Activated CD8-positive, alpha-beta memory T cell treated with anti-CD3 and anti-CD28 coated beads, Interleukin-2, amount 50 U/mL, for 1 hour (primary cell): ENCODE results near the gene NSMCE3.
"Not testable (repeated sequence)": the region's sequence is repeated elsewhere in the genome, so short reads cannot be mapped to it uniquely, and the experiment has no call there.

Source experiments
- DNase-seq: peaks from one replicate; pipeline ENCODE4 v3.0.0-alpha.2; 2020; ENCODE audit errors: extremely low read depth

The NSMCE3 gene

DNA sequence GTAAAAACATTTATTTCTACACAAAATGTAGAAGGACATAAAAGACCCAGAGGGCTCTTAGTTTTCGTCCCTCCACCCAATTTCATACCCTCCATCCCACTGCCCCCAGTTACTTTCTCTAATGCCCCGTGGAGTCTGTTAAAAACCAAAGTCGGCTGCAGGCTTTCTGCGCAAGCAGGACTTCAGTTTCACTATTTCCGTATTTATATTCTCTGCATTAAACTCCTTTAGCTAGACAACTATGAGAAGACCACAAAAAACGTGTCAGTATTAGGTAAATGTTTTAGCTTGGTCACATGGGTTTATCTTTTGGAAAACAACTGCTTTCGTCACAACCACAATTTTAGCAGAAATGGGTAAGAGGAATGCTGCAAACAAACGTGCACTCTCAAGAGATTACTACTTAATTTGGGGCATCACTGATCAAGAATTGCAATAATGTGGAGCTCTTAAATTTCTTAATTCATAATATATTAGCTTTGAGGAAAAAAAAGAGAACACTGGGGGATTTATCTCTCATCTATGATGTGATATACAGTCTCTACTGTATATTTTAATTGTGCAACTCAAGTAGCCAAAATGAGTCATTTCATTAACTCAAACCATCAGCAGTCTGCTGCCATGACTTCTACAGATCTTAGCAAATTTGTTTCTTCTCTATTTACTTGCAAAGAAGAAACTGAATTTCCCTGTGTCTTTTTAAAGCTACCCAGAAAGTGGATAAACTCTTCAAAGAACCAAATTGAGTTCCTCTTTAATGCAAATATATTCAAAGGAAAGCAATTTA, 740 bp upstream of the NSMCE3 start:
- no peak for DNase-seq

DNA sequence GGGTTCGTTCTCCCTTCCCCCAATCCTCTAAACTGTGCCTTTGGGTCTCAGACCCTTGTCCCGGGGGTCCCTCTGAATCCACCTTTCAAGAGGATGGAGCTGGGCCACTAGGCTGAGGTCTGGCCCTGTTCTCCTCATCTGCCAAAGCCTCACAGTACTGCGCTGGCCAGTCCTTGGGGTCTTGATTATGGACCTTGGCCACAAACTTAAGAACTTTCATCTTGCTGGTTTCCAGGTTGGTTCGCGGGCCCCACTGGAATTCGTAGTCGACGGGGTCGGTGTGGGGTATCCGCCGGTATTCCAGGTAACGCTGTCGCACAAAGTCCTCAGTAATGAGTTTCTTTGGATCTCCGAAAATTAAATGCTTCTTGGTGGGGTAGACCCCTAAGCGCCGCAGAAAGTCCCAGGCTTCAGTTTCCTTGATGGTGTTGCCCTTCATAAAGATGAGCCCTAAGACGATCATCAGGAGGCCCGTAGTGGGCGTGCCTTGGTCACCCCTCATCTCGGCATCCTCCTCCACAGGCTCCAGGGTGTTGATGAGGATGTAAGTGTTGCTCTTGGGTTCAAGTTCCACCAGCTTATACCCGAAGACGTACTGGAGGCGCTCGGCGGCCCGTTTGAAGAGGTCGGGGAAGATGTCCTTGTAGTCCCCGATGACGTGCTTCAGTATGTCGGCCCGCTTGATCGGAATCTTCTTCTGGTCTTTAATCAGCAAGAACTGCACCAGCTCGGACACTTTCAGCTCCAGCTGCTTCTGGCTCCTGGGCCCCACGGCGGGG, 727 bp downstream of the NSMCE3 start:
- peak; percentile 31 for DNase-seq

GRCh38 chr15:29266052-29266582, 3.5 kb downstream of the NSMCE3 start:
- no peak for DNase-seq

GRCh38 chr15:29263289-29263688, 6.3 kb downstream of the NSMCE3 start:
- DNase-seq = no peak

- DNase-seq = no peak
Measured at GRCh38 chr15:29262738-29263137, 6.9 kb downstream of the NSMCE3 start.

DNA sequence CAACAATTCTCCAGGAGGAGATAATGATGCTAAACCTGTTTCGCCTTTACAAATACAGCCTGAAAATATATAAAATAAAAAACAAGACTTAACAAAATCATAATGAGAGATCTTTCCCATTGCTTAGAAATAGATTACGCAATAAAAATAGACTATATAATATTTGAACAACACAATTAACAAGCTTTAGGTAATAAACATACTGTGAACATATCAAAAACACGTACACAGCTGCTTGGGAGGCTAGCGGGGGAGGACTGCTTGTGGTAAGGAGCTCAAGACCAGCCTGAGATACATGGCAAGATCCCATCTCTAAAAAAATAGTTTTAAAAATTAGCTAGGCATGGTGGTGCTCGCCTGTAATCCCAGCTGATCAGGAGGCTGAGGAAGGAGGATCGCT, 8.7 kb downstream of the NSMCE3 start:
- no peak for DNase-seq

GRCh38 chr15:29259233-29259632, 10.4 kb downstream of the NSMCE3 start:
- no peak for DNase-seq

- DNase-seq = no peak
Measured at GRCh38 chr15:29252234-29252633, 17.4 kb downstream of the NSMCE3 start.

DNA sequence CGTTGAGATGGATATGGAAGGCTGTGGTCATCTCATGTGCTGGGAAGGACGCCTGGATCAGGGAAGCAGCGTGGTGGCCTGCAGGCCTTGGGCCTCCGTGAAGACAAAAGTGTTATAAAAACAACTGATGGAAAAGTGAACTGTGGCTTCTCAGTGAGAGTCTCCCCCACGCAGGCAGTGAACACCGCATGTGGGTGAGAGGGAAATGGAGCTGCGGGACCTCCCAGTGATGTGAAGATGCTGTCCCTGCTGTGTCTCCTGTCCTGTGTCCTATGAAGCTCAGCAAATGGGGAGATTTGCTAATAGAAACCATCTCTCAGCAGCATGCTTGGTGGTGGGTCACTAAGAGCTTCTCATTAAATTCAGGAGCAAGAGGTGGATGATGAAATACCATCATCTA, 25.1 kb downstream of the NSMCE3 start:
- no peak for DNase-seq

GRCh38 chr15:29244123-29244522, 25.5 kb downstream of the NSMCE3 start:
- DNase-seq = no peak

DNA sequence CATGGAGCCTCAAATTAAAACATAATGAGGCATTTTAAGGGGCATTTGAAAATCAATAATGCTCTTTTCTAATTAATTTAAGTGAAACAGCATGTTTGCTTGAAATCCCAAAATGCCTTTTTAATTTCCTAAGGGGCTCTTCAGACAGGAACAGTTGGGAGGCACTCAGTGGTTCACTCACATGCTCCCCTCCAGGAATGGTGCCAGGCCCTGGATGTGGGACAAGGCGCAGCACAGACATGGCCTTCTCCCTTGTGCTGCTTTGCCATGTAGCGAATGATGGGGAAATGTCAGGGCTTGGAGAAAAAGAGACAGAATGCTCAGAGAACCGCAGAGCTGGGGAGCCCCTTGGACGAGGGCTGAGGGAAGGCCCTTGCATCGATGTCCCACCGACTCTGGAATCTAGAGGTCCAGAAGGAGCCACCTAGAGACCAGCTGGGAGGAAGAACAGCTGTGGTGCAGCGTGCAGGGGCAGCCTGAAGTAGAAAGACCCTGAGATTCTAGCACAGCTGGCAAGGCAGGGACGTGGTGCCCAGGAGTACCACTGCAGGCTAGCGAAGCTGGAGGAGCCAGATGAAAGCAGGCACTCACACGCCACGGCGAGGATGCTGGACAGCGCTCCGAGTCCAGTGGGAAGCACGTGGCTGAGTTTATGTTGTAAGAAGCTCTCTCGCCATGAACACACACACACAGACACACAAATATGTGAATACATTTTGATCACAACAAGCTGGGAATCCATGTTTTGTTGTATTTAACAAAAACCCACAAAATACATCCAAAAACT, 27.0 kb downstream of the NSMCE3 start:
- no peak for DNase-seq

DNA sequence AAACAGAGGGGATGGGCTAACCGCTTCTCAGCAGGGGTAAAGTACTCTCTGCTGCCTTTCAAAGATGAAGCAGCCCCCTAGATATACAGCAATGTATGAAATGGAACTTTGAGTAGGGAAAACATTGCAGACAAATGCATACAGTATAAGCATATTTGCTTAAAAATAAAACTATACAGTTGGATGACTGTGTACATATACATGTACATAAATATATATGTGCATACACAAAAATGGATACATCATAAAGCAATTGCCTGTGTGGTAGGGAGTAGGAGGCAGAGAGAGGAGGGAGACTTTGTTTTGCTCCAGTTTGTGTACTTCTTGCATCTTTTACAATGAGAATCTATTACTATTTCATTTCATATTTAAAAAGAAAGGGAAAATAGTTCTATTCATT, 28.4 kb downstream of the NSMCE3 start:
- DNase-seq = no peak

- no peak for DNase-seq
Measured at GRCh38 chr15:29239395-29239794, 30.2 kb downstream of the NSMCE3 start.

DNA sequence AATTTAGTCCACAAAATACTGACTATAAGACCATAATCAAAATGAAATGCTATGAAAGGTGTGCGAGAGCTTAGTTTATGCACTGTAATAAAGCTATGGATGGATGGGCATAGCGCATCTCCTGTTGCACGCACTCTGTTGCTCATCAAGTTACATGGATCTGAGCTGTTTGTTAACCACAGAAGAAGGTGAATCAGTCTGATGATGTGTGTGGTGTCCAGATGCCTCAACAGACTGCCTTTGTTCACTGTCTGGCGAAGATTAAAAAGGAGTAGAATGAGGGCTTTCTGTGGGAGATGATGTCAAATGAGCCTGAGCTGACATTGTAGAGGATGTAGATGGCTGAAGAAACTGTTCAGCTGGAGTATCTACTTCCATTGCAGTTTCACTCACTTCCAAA, 36.1 kb downstream of the NSMCE3 start:
- DNase-seq = no peak

- DNase-seq = no peak
Measured at GRCh38 chr15:29226436-29227208, 43.0 kb downstream of the NSMCE3 start.

- no peak for DNase-seq
Measured at GRCh38 chr15:29225534-29226234, 43.9 kb downstream of the NSMCE3 start.

- DNase-seq = not testable (repeated sequence)
Measured at GRCh38 chr15:29224987-29225363, 44.6 kb downstream of the NSMCE3 start.

- DNase-seq = not testable (repeated sequence)
Measured at GRCh38 chr15:29224235-29224986, 45.2 kb downstream of the NSMCE3 start.

DNA sequence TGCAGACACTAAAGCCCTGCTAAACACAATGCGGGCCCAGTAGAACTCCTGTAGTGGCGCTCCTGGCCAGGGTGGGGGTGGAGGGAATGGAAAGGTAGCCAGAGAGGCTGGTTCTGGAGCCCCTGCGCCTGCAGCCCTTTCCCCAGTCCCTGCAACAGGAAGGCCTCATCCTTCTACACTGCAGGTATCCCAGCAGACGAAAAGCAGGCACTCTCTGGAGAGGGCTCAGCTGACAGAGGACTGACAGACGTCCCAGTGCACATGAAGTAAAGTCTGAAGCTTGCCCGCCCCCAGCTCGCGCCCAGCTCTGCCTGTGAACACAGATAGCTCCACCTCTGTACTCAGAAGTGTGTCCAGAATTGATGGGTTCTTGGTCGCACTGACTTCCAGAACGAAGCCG, 46.0 kb downstream of the NSMCE3 start:
- no peak for DNase-seq
